ENCODE measurements around the gene TNS1.

Gene TNS1

GRCh38 chr2:217956586-217957457 lies 46.0 kb downstream of the TNS1 start:
- DNase-seq (ENCODE audit: low spot score): no peak

GRCh38 chr2:217955881-217956493 lies 46.8 kb downstream of the TNS1 start:
- no peak for DNase-seq (ENCODE audit: low spot score)

DNA sequence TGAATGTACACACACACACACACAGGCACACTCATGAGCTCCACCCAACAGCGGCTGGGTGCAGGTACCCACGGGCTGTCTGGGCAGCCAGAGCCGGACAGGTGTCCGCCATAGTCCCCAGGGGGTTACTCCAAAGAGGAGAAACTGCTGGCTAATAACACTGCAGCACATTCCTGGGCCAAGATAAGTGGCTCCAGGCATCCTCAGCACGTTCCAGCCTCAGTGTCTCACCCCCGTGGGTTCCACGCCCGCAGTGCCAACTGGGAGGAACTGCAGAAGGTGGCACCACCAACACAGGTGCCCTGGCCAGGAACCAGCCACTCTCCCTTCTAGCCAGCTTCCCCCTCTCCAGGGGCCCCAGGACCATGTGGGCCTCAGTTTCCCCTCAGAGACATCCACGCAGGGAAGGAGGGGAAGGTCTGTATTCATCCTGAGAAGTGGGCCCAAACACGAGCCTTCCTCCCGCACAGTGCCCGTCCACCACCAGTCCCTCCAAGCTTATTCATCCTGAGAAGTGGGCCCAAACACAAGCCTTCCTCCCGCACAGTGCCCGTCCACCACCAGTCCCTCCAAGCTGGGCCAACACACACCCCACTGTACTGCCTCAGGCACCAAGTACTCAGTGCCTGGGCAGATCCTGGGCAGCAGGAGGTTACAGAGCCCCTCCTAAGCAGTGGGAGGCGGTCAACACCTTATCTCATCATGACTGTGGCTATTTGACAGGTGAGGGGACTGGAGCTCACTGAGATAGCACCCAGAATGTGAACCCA lies 47.6 kb downstream of the TNS1 start:
- DNase-seq (ENCODE audit: low spot score): no peak

DNA sequence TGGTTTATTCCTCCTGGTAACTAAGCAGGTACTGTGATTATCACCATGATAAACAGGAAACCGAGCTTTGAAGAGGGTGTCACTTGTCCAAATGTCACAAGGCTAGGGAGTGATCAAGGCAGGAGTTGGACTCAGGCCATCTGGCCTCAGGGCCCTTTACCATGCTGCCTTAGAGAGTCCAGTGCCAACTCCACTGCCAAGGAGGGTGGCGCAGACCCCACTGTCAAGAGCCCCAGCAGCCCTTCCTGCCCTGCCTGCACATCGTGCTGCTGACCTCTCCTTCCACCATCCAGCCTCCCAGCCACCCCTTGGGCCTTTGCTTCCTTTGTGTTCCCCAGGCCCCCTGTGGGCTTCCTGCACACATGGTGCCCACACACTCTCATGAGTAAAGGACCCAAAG lies 48.3 kb downstream of the TNS1 start:
- DNase-seq (ENCODE audit: low spot score): no peak

DNA sequence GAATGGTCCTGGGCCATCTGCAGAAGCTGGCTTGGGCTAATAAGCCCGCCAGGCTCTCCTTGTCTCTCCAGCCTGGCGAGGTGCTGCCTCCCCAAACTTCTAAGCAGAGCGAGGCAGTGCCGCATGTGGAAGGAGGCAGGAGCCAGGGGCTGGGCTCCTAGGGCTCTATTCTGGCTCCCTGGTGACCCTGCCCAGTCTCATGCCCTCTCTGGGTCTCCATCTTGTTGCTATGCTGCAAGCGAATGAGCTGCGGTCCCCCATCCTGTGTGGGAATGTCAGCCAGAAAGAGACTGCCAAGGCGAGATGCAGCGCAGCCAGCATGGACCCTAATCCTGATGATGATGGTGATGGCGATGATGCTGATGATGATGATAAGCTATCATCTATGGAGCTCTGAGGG lies 48.7 kb downstream of the TNS1 start:
- DNase-seq (ENCODE audit: low spot score): no peak

- no peak for DNase-seq (ENCODE audit: low spot score)
Observed at GRCh38 chr2:217953531-217953932, 49.3 kb downstream of the TNS1 start.

- DNase-seq (ENCODE audit: low spot score): no peak
Observed at GRCh38 chr2:217953011-217953481, 49.7 kb downstream of the TNS1 start.

GRCh38 chr2:217952409-217952808 lies 50.4 kb downstream of the TNS1 start:
- no peak for DNase-seq (ENCODE audit: low spot score)

- DNase-seq (ENCODE audit: low spot score): no peak
Observed at GRCh38 chr2:217951521-217952247, 51.1 kb downstream of the TNS1 start.

DNA sequence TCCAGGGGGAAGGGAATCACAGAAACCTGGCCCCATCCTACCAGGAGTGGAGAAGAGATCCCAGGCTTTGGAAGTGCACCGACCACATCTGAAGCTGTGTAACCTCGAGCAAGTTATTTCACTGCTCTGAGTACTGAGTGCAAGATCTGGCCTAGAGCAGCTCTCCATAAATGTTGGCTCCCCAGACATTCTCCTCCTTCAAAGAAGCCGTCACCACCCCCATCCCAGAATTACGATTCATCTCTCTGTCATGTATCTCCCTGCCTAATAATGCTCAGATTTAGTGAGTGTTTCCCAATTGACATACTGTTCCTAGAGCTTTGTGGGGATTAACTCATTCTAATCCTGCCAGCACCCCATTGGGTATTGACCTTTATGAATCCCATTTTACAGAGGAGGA lies 51.7 kb downstream of the TNS1 start:
- no peak for DNase-seq (ENCODE audit: low spot score)

DNA sequence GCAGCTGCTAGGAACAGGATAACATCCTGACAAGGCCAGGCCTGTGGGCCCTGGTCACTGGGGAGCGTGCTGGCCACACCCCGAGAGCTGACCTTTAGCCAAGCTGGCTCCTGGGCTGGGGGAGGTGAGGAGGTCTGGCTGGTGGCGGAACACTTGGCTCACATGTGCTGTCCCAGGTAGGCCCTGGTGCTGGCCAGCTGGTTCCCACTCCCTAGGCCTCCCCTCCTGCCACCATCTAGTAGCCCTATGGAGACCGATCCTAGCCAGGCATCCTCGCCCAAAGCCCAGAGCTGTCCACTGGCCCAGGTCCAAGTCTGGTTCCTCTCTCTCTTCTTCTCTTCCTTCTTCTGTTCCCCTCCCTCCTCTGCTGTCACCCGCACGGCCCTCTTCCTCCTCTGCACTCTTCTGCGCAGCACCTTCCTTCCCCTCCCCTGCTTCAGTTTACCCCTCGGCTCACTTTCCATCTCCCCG lies 52.4 kb downstream of the TNS1 start:
- DNase-seq (ENCODE audit: low spot score): no peak

GRCh38 chr2:217949447-217949846 lies 53.3 kb downstream of the TNS1 start:
- no peak for DNase-seq (ENCODE audit: low spot score)

GRCh38 chr2:217948897-217949296 lies 53.9 kb downstream of the TNS1 start:
- DNase-seq (ENCODE audit: low spot score): no peak

- no peak for DNase-seq (ENCODE audit: low spot score)
Observed at GRCh38 chr2:217948351-217948791, 54.4 kb downstream of the TNS1 start.

GRCh38 chr2:217947383-217948350 lies 55.1 kb downstream of the TNS1 start:
- no peak for DNase-seq (ENCODE audit: low spot score)

DNA sequence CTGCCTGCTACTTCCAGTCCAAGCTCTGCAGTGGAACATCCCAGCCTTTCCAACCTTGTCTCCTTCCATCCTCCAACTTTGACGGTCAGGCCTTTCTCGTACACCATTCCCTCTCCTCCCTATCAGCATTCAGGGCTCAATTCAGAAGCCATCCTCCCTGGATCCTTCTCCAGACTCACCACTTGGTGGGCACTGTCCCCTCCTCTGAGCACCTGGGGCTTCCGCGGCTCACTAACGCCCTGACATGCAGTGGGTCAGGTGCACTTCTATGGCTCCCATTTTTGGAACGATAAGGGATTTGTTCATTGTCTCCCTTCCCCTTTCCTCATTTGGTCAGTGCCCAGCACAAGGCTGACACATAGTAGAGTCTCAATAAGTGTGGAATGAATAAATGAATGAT lies 56.7 kb downstream of the TNS1 start:
- DNase-seq (ENCODE audit: low spot score): no peak

DNA sequence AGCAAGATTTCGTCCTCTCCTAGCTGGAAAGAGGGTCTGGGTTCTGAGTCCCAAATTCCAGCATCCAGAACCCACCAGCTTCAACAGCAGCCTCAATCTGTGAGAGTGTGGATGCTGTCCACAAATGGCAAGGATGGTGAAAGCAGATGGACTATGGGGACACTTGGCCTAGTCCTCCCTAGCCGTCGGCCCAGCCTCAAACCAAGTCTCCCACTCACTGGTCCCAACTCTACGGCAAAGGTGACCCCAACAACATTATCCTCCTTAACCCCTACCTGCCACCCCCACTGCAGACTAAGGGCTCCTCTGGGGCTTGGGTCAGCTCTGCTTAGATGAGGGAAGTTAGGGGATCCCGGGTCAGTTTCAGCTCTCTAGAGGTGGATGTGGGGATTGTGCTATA lies 57.3 kb downstream of the TNS1 start:
- no peak for DNase-seq (ENCODE audit: low spot score)

- DNase-seq (ENCODE audit: low spot score): no peak
Observed at GRCh38 chr2:217944923-217945322, 57.9 kb downstream of the TNS1 start.

GRCh38 chr2:217944366-217944765 lies 58.4 kb downstream of the TNS1 start:
- DNase-seq (ENCODE audit: low spot score): no peak

DNA sequence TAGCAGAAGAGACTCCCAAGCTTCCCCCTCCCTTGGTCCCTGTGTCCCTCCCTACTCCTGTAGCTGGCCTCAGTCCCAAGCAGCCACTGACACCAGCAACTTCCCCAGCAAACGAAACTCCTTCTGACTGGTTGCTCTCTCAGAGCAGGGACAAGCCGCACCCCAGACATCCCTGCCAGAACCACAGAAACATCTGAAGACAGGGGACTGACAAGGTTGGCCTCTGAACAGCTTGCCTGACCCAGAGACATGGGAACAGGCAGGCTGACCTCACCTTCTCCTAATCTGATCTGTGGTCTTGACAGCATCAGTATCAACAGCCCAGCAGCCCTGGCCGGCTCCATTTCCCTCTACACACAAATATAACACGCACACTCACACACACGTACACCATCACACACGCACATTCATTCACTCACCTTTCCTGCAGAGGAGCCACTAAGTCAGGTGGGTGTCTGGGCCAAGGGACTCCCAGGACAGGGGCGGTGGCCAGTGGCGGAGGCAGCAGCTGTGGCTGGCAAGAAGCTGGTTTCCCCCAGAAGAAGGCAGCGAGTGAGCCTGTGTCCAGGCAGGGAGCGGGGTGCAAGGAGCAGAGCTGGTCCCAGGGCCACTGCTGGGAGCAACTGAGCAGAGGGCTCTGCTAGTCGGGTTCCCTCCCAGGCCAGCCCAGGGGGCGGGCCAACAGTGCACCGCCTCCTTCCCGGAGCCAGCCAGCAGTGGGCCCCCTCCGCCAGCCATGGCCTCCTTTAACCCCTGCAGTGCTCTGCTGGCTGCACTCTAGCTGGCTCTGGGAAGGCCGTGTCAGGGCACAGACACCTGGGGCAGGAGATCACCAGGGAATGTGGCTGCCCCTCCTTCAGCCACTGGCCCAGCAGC lies 59.1 kb downstream of the TNS1 start:
- DNase-seq (ENCODE audit: low spot score): no peak

Data from activated CD4-positive, alpha-beta T cell treated with anti-CD3 and anti-CD28 coated beads, Interleukin-2, Interleukin-4, amounts not matched to agents 100 ng/mL and 50 ng/mL, durations not matched to agents 16 hours and 8 hours (primary cell).